GM21529 (cell line): ENCODE data around the gene CKS2.

Experiments
- ATAC-seq: cut with Tn5 transposase; IDR thresholded peaks from one replicate; pipeline ENCODE4 v1.9.1; 2021; ENCODE audit not compliant: unreplicated experiment

CKS2 gene

DNA sequence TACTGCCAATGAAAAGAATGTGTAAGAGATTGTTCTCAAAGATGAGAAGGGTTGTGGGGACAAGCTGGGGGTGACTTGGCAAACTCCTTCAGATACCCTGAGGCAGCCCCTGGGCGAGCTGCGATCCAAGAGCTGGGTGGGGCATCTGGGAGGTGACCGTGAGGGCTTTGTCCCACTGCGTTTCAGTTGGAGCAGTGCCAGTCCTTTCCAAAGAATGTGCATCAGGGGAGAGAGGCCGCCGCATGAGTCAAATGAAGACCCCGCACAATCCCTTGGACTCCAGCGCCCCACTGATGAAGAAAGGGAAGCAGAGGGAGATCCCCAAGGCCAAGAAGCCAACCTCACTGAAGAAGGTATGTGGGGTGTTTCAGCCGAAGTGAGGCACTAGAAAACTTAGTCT lies 35.7 kb downstream of the CKS2 start:
- no peak for ATAC-seq

DNA sequence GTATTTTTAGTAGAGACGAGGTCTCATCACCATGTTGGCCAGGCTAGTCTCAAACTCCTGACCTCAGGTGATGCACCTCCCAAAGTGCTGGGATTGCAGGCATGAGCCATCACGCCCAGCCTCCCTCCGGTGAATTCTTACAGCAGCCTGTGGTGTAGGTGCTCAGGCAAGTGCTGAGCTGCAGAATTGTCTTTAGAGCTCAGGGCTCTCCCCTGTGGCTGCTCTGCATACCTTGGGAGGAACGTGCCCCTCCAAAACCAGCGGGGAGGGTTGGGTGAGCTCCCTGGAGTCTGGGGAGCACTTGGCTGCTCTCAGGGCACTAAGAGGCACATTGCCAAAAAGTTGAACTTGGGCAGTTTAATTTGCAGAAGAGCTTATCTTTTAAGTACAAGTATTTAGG lies 36.7 kb downstream of the CKS2 start:
- ATAC-seq = no peak

DNA sequence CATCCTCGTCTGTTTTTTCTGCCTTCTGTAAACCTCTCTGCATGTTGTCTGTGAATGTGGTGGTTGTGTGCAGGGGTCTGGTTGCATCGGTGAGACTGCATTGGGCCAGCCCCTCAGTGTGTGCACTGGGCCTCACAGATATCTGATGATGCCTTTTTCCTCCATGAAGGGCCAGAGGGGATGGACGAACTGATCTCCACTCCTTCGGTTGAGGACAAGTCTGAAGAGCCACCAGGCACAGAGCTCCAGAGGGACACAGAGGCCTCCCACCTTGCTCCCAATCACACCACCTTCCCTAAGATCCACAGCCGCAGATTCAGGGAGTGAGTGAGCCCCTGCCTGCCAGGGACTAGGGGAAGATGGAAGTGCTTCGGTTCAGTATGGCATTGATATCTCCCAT lies 38.6 kb downstream of the CKS2 start:
- ATAC-seq = no peak

DNA sequence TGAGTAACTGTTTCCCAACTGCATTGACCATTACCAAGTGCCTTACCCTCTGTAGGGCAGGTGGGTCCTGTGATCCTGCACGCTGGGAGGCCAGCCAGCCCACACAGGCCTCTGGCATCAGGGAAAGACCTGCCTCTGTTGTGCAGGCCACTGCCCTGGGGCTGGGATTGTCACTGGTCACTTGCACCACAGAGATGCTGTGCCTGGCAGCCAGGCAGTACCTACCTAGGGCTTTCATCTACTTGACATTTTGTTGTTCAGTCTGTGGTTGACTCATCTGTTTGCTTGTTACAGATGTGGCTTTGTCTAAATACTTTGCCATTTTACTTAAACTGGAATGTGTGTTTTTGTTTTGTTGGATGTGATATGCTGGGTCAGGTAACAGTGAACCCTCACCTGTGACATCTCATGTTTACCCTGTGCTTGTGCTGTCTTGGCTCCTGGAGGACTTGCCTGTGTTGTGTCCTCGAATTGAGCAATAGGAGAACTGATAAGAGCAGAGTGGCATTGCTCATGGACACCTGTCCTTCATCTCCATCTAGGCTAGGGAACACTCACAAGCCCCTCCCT lies 40.1 kb downstream of the CKS2 start:
- no peak for ATAC-seq

DNA sequence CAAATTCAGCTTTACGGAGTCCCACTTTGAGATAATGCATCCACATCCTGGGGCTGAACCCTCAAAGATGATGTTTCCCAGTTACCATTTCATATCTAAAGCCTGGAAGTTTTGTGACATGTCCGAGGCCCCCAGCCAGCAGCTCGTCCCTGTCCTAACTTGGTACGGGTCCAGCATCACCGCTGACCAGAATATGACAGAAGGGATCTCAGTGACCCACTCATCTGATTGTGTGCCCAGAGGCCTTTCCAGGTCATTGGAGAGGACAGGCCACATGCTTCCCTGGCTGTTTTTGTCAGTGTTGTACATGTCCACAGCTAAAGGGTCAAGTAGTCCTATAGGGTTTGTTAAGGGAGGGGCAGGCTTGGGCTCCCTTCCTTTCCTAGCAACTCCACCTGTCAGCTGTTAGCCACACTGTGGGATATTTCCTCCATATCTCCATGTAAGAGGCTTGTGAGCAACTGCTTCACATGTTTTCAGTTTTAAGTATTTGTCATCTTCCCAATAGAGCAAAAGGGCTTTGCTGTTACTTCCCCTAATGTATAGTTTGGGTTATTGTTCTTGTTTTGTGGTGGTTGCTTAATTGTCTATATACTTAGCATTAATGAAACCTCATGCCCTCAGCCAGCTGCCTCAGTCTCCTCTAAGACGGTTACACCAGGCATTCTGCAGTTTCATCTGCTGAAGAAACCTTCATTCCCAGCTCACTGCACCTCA lies 40.7 kb downstream of the CKS2 start:
- ATAC-seq = no peak

DNA sequence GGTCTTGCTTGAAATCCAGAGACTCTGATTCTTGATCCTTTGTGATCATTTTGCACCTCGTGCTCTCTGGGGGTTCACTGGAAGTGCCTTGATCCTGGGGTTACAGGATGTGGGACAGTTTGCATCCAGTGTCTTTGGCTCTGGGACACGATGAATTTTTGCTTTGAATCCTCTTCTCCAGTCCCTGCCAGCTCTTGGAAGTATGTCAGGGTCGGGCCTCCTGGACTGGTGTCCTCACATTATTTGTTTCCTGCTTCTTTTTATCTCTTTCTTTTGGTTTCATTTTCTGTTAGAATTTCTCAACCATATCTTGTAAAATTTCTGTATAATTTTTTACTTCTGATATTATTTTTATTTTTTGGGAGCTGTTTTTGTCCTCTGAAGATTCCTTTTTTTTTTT lies 41.5 kb downstream of the CKS2 start:
- ATAC-seq = no peak

DNA sequence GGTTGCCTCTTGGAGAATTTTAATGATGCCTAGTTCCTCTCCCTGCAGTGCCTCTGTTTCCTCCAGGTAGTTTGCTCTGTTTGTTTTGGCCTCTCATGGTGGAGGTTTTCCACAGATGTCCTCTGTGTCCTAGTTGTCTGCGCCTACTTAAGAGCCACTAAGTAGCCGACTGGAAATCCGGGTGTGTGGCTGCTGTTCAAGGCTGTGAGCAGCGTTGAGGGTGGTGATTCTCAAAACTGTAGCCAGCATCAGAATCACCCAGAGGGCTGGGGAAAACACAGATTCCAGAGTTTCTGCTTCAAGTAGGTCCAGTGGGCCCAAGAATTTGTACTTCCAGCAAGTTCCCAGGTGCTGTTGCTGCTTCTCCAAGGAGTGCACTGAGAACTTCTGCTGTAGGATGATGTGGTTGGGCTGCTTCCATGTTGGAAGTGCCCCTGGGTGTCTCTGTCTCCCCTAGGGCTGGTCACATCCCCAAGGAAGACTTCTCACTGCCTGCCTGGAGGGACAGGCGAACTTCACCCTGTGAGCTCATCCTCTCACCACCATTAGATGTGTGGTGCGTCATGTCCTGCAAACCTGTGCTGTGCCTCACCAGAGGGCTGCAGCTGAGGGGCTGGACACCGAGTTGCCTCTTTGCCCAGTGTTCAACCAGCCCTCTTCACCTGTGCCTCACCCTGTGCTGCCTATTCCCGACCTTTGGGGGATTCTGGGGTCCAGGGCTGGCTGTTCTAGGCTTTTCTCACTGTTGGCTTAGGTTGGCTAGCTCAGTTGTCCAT lies 42.1 kb downstream of the CKS2 start:
- ATAC-seq = no peak

DNA sequence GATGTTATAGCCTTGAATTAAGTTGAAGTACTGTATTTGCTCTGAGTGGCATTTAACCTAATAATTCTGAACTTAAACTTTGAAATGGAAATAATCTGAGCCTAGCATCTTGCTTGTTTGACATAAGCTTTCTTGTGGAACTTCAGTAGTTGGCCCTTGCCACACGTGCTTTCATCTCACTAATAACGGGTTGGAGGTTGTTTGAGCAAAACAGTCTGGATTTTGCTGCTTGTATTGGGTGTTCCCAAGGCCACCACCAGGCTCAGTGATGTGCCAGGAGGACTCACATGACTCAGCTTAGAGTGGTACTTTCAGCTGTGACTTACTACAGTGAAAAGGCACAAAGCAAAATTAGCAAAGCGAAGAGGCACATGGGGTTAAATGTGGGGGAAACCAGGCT lies 43.0 kb downstream of the CKS2 start:
- ATAC-seq = no peak

DNA sequence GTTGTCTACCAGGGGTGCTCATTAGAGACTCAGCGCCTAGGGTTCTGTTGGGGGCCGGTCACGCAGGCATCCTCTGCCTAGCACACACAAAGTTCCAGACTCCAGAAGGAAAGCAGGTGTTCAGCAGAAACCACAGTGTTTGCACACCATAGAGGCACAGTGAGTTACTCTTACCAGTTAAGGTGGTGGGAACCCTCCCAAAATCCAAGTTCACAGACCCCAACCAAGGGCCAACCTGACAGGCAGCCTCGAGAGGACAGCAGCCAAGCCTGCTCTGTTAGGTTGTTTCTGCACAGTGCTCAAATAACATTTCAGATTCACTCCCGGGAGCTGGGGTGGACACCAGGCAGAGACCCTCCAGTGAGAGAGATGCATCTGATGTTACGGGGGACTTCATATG lies 43.5 kb downstream of the CKS2 start:
- ATAC-seq = no peak

DNA sequence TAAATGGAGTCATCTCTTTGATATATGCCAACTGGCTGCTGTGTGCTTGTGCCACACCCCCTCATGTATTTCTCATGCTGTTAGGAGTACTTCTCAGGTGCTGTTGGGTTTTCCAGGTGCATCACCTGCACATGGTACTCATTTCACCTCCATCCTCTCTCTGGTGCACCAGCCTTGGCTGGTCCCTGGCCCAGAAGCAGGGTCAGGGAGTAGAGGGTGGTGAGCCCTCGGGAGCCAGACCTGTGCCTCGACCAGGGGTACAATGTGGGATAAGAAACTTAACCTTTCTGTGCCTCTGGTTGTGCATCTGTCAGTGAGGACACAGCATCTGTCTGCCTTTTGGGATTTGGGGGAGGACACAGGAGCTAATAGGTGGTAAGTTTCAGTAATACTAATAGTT lies 45.8 kb downstream of the CKS2 start:
- ATAC-seq = no peak

DNA sequence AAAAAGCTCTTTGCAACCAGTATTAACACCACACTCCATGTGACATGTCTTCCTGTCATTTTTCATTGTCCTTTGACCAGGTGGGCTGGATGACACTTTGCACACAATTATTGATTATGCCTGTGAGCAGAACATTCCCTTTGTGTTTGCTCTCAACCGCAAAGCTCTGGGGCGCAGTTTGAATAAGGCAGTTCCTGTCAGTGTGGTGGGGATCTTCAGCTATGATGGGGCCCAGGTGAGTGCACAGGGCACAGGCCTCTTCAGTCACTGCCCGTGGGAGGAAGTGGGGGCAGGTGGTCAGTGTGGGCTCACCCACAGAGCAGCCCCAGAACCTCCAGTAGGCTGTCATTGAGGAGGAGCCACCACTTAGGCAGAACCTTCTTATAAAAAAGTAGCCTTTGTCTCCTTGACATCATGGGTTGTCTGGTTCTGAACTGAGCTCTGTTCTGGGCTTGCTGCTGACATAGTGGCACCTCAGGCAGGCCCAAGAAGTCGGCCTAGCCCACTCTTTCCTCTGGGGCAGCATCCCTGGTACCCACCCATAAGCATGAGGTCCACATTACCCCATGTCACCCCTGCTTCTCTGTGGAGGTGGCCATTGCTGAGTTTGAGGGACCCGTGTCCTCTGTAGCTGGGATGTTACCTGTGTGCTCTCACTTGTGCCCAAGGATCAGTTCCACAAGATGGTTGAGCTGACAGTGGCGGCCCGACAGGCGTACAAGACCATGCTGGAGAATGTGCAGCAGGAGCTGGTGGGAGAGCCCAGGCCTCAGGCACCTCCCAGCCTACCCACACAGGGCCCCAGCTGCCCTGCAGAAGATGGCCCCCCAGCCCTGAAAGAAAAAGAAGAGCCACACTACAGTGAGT lies 46.6 kb downstream of the CKS2 start:
- ATAC-seq = no peak

DNA sequence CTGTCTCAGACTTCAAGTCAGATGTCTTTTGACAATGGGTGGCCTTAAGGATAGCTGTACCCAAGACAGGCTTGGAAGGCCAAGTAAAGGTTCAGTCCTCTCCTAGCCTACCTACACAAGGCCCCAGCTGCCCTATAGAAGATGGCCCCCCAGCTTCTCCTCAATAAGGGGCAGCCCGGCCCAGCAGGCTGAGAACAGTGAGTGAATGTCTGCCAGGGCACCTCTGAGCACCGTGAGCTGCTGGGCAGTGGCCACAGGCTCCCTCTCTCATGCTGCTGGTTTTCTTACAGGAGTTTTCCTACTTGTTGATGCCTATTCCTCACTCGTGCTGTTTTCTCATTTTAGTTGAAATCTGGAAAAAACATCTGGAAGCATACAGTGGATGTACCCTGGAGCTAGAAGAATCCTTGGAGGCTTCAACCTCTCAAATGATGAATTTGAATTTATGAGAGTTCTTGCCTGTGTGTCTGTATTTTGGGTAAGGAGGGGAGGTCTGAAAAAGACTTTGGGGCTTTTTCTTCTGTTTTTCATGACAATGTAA lies 47.5 kb downstream of the CKS2 start:
- ATAC-seq = no peak

DNA sequence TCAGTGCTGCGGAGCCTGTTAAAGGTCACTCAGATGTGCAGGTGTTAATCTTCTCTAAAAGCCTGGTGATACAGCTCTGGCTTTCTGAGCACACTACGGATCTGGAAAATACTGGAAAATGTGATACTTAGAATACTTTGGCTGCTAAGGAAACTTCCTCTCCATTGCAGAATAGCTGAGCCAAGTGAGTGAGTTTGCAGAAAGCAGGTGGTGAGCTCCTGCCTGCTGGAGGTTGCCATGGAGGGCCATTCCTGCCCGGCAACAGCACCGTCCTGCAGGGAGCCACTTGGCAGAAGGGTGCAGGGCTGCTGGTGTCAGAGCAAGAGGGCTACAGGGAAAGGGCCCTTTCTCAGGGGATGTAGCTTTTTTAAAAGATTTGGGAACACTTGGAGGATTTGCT lies 48.0 kb downstream of the CKS2 start:
- ATAC-seq = no peak

DNA sequence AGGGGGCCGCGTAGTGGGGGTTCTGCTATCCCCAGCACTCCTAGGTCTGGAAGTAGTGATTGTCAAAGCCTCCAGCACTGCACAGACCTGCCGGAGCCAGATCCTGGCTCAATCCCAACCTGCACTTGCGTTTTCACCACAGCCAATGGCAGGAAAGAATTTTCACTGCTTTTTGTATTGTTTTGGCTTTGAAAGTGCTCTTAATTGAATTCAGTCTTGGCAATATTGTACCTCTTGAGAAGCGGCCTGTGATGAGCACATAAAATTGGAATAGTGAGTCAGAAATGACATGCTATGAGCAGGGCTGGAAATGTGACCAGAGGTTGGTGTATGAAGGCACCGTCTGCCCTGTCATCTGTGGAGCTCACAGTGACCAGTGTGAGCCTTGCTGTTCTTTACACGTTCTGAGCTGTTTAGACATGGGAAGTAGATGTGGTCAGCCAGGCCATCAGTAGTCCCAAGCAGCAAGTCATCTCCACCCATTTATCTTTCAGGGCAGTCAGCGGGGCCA lies 48.8 kb downstream of the CKS2 start:
- ATAC-seq = no peak

DNA sequence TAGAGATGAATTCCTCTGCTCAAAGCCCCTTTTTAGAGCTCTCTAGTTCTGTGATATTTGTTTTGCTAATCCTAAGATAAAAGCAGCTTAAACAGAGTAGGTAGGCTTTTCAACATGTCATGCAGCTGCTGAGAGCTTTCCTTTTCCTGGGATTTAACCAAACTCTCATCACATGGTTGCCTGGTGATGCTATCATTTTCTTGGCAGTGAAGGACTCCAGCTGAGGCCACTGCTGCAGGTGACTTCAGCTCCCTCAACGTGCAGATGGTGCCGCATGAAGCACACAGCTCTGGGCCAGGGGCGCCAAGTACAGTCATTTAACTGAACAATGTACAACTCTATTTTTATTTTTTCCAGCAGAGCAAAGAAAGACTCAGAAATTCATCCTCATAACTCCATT lies 49.5 kb downstream of the CKS2 start:
- ATAC-seq = no peak

DNA sequence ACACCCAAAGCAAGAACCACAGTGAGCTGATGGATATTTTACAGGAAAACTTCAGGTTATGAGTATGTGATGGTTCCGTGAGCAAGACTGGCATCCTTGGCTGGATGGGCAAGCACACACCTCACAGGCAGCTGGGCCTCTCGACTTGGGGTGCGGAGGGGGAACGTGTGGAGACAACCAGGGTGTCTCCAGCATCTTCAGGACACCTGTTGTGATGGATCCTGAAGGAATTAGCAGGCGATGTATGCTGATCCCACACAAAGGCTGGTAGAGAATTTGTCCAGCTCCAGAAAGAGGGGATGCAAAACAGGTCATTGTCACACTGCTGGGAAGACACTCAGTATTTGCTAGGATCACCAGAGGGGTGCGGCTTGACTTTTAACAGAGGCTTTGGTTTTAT lies 50.0 kb downstream of the CKS2 start:
- no peak for ATAC-seq

DNA sequence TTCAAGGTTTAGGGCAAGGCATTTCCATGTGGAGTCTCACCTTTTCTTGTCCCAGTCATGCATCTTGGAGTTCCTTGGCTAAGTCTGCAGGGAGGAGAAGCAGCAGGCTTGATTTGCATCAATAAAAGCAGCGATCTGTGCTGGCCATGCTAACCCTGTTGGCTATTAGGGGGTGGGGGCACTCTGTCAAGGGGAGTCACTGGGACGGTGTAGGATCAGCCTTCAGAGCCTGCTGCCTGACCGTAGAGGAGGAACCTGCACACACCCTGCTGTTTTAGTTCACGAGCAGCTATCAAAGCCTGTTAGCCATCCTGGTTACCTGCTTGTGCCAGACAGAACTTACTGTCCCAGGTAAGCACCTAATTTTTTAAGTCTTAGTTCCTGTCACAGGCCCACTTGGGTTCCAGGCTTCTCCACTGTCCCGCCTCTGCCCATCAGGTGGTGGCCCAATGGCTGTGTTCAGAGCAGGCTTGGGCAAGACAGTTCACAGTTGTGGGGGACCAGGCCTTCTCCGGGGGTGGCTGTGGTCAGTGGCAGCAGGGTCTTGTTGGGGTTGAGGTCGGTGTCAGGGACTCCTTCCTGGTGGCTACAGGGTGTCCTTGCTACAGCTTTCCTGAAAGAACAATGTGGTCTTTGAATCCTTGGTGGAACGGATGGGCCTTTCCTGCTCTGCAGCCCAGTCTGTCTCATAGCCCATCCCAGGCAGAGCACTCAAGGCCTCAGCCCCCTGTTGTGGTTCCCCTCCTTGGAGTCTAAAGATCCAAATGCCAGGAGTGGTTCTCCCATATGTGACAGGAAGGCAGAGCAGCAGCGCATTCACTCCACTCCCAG lies 51.0 kb downstream of the CKS2 start:
- no peak for ATAC-seq

DNA sequence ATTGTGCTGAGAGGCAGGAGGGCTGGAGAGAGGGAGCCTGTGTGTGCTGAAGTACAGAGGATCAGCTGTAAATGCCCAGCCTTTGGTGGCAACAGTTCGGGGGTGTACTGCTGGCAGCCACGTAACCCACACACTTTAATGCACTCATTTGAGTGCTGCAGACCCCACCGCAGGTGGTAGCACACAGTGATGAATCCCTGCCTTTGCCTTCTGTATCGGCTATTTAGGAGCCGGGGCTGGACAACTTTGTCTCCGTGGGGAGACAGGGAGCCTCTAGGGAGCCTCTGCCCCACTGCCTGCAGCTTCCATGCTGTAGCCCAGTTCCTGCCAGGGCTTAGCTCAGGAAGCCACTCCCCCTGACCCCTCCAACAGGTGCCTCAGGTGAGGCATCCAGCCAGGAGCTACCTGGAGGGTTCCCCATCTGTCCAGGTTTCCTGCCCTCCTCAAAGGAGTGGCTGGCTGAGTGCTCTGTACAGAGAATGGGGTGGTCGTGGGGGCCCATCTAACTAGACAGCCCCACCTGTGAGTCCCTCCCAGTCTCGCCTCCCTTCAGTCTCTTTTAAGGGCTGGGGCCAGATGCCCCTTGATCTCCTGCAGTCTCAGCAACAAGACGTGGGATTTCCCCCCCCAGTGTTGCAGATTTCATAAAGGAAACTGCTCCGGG lies 51.8 kb downstream of the CKS2 start:
- ATAC-seq = no peak

DNA sequence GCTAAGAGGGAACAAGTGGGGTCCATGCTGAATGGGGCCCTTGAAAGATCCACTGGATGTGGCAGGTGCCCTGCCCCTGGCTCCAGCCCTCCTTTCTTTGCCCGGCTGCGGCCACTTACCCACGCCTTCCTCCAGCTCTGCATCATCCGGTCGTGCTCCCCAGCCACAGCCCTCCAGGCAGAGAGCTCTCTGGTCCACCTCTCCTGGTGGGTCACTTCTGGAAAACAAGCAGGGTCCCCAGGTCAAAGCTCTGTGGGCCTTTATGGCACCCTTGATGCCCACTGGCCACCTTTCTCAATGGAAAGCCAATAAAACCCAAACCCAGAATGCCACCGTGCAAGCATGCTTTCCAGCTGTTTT lies 52.3 kb downstream of the CKS2 start:
- no peak for ATAC-seq
